Endodermal cell (in vitro differentiated cells): Measurements from ENCODE around the gene DCST2. TPM values are rescaled to one million over a fixed set of nuclear protein-coding genes. Genes with fewer than 3 reads are reported as not detected.

Source experiments
- DNase-seq: peaks from one replicate; pipeline ENCODE4 v3.0.0-alpha.2; 2017
- H3K27ac ChIP-seq: 2 replicates; pipeline ENCODE4 v1.5.1; 2013; ENCODE audit warnings: mild to moderate bottlenecking, low read depth, low read length, moderate library complexity
- H3K27me3 ChIP-seq: 2 replicates; pipeline ENCODE4 v1.6.1; 2013; ENCODE audit warnings: mild to moderate bottlenecking, low read length, moderate library complexity; ENCODE audit not compliant: insufficient read depth, control insufficient read depth, poor library complexity, severe bottlenecking
- H3K36me3 ChIP-seq: 2 replicates; pipeline ENCODE4 v1.7.0; 2013; ENCODE audit warnings: mild to moderate bottlenecking, low read length, moderate library complexity; ENCODE audit not compliant: control insufficient read depth, insufficient read depth
- H3K4me1 ChIP-seq: one replicate; pipeline ENCODE4 v1.7.0; 2013; ENCODE audit warnings: low read length; ENCODE audit not compliant: control insufficient read depth, insufficient read depth
- H3K4me3 ChIP-seq: 2 replicates; pipeline ENCODE4 v1.5.1; 2013; ENCODE audit warnings: mild to moderate bottlenecking, low read length, moderate library complexity
- H3K9ac ChIP-seq: 2 replicates; pipeline ENCODE4 v1.6.1; 2013; ENCODE audit warnings: mild to moderate bottlenecking, low read length, moderate library complexity; ENCODE audit not compliant: poor library complexity, severe bottlenecking; ENCODE audit errors: extremely low read depth
- H3K9me3 ChIP-seq: 2 replicates; pipeline ENCODE4 v1.6.1; 2013; ENCODE audit warnings: mild to moderate bottlenecking, low read length, moderate library complexity; ENCODE audit not compliant: control insufficient read depth
- H3K27ac Mint-ChIP-seq: 2 replicates; pipeline ENCODE4 v1.8.0; 2020; ENCODE audit warnings: mixed read lengths
- H3K27me3 Mint-ChIP-seq: 2 replicates; pipeline ENCODE4 v1.8.0; 2021; ENCODE audit warnings: mild to moderate bottlenecking, mixed read lengths; ENCODE audit not compliant: insufficient read depth
- H3K36me3 Mint-ChIP-seq: 2 replicates; pipeline ENCODE4 v1.8.0; 2020; ENCODE audit warnings: low read depth, mixed read lengths
- H3K4me1 Mint-ChIP-seq: 2 replicates; pipeline ENCODE4 v1.8.0; 2020; ENCODE audit warnings: mixed read lengths
- H3K4me3 Mint-ChIP-seq: 2 replicates; pipeline ENCODE4 v1.8.0; 2020; ENCODE audit warnings: mild to moderate bottlenecking, moderate library complexity, mixed read lengths
- H3K9me3 Mint-ChIP-seq: 2 replicates; pipeline ENCODE4 v1.8.0; 2020; ENCODE audit warnings: mild to moderate bottlenecking, mixed read lengths
- WGBS, 2 experiments: methylation state at CpG; one replicate each; pipeline versions ENCODE4 v1.1.5 to v1.1.7; 2013; ENCODE audit warnings: missing lambda C conversion rate in 2 of 2, mixed read lengths in 1 of 2; ENCODE audit not compliant: insufficient coverage in 1 of 2, insufficient read length in 1 of 2; 5-methylcytosine and 5-hydroxymethylcytosine counted together
- total RNA-seq, 2 donors: library from RNA; stranded (reverse); fragmentation: NEBNext Ultra II Directional in 1 of 2; extraction: Animal tissue kit (Norgen Biotek cat#: 25700) in 1 of 2; gene quantifications; 2 replicates in 1 of 2; 3 replicates in 1 of 2; pipeline ENCODE4 v1.2.1, GENCODE V29; 2021
- TF ChIP-seq, protein P1 (sequence below): fragments of 200-600 bp; sonication (generic); conservative IDR thresholded peaks from 2 replicates; pipeline ENCODE4 v1.5.0; 2021; ENCODE audit warnings: antibody characterized with exemption, mild to moderate bottlenecking

Gene DCST2
- total RNA-seq, 2 donors from 2014 or later: 0.44 to 2.0 TPM

DNA sequence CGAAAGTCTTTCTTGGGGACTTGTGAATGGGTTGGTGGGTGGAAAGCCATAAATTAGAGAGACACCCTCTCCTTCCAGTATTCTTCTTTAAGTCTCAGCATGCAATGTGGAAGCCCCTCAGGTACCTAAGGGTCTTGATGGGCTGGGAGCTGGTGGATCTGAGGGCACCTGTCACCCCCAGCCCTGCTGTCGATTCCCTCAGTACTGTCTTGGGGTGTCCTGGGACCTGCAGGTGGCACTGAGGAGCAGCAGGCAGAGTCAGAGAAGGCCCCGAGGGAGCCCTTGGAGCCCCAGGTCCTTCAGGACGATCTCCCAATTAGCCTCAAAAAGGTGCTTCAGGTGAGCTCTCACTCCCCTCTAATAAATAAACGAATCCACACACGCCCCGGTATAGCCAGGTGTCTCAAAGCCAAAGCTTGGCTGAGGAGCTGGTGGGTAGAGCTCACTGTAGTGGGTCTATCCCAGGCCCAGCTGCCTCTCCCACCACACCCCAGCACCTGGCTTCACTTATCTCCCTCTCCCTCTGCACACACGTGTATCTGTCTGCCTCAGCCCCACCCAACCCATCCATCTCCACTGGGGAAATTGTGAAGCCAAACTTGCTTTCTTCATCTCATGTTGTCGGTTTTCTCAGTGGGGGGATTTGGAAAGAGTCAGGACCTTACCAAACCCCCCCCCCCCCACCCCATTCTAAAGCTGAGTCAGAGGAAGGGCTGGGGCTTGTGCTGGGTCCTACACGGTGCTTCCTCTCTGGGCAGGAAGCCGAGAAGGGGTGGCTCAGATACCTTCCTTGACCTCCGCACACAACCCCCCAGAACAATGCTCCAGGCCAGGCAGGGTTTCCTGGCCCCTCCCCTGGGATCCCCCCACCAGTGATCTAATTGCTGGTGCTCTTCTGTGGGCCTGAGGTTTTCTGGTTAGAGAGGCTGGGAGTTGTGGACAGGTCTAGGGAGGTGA lies 19.1 kb upstream of the DCST2 start:
- TF ChIP-seq, protein P1, sequence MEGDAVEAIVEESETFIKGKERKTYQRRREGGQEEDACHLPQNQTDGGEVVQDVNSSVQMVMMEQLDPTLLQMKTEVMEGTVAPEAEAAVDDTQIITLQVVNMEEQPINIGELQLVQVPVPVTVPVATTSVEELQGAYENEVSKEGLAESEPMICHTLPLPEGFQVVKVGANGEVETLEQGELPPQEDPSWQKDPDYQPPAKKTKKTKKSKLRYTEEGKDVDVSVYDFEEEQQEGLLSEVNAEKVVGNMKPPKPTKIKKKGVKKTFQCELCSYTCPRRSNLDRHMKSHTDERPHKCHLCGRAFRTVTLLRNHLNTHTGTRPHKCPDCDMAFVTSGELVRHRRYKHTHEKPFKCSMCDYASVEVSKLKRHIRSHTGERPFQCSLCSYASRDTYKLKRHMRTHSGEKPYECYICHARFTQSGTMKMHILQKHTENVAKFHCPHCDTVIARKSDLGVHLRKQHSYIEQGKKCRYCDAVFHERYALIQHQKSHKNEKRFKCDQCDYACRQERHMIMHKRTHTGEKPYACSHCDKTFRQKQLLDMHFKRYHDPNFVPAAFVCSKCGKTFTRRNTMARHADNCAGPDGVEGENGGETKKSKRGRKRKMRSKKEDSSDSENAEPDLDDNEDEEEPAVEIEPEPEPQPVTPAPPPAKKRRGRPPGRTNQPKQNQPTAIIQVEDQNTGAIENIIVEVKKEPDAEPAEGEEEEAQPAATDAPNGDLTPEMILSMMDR: peak; percentile 50
- peaks cover 9% of the 10 kb centered on the region for H3K4me1 Mint-ChIP-seq
- peaks cover 21% of the 10 kb centered on the region for H3K27me3 Mint-ChIP-seq
- H3K9me3 ChIP-seq: no peaks in the 10 kb centered on the region
- no peak overlapping the region for H3K27ac ChIP-seq
- H3K9me3 Mint-ChIP-seq: no peaks in the 10 kb centered on the region
- peak; percentile 59 for DNase-seq
- no peak overlapping the region for H3K27ac Mint-ChIP-seq
- H3K36me3 Mint-ChIP-seq: no peaks in the 10 kb centered on the region
- H3K4me3 Mint-ChIP-seq: peak overlapping the region; percentile 63
- no peak overlapping the region for H3K4me3 ChIP-seq
- H3K36me3 ChIP-seq: no peaks in the 10 kb centered on the region
- WGBS, 2 experiments: 77% methylated on average over 12 of the region's 12 CpGs; no CpG with 5 or more reads in 1 of the 2 experiments
- no peak overlapping the region for H3K9ac ChIP-seq
- H3K27me3 ChIP-seq: peaks cover 28% of the 10 kb centered on the region
- no peaks in the 10 kb centered on the region for H3K4me1 ChIP-seq

DNA sequence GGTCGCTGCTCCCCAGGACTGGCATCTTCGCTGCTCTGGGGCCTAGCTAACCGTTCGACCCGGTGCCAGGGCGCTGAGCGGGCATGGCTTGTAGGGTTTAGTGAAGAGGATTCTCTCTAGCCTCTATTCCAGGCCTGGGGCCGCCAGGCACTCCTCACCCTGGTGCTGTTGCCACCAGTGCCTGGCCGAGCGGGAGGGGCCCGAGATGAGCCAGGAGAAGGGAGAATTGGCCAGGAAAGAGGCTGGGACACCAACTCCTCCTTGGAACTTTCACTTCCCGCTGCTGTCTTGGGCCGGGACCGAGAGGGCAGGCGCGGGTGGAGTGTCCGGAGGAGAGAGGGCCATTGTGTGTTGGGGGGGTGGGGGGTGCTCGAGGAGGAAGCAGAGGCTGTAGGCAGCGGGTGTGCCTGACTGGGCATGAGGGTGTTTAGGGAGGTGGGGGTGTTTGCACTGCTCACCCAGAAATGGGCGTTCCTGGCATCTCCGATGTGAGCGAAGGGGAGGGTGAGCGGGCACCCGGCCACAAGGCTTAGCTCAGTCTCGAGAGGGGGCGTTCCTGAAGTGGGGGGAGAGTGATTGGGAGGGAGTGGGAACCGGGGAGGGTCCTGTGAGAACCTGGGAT lies 18.3 kb upstream of the DCST2 start:
- TF ChIP-seq, protein P1: no peak
- Histone ChIP-seq H3K27me3 (peaks cover 28% of the 10 kb centered on the region), H3K27ac (no peak overlapping the region), H3K4me1 (no peaks in the 10 kb centered on the region), H3K4me3 (peak overlapping the region; percentile 78), H3K9ac (no peak overlapping the region), H3K9me3 (no peaks in the 10 kb centered on the region), H3K36me3 (no peaks in the 10 kb centered on the region)
- Mint-ChIP-seq H3K27me3 (peaks cover 21% of the 10 kb centered on the region), H3K9me3 (no peaks in the 10 kb centered on the region), H3K36me3 (no peaks in the 10 kb centered on the region), H3K4me3 (peak overlapping the region; percentile 63), H3K27ac (no peak overlapping the region), H3K4me1 (peaks cover 9% of the 10 kb centered on the region)
- WGBS, 2 experiments: 14 to 15% methylated on average over 5 to 27 of the region's 27 CpGs
- DNase-seq: peak; percentile 71

DNA sequence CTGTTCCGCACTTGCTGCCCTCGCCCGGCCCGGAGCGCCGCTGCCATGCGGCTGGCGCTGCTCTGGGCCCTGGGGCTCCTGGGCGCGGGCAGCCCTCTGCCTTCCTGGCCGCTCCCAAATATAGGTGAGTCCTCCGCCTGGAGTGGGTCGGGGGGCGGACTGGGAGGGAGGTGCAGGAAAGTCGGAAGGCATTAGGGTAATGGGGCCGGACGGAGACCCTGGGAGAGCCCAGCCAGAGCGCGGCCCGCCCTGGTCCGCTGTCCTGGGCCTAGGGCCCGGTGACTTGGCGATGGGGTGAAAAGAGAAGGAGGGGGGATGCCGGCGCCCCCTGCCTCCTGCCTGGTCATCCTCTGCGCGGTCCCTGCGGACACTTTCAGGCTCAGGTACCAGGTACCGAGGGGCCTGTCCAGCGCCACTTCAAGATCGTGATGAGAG lies 17.8 kb upstream of the DCST2 start:
- Mint-ChIP-seq H3K4me3 (peak overlapping the region; percentile 63), H3K9me3 (no peaks in the 10 kb centered on the region), H3K27ac (no peak overlapping the region), H3K36me3 (no peaks in the 10 kb centered on the region), H3K27me3 (peaks cover 21% of the 10 kb centered on the region), H3K4me1 (peaks cover 9% of the 10 kb centered on the region)
- no peak overlapping the region for H3K27ac ChIP-seq
- H3K4me3 ChIP-seq: peak overlapping the region; percentile 78
- H3K9me3 ChIP-seq: no peaks in the 10 kb centered on the region
- peaks cover 28% of the 10 kb centered on the region for H3K27me3 ChIP-seq
- H3K4me1 ChIP-seq: no peaks in the 10 kb centered on the region
- no peaks in the 10 kb centered on the region for H3K36me3 ChIP-seq
- WGBS, 2 experiments: 0 to 1% methylated on average over 6 to 31 of the region's 31 CpGs
- no peak overlapping the region for H3K9ac ChIP-seq
- no peak for DNase-seq
- TF ChIP-seq, protein P1: no peak
